PC-9 (cell line): Measurements from ENCODE around the gene CAMTA1. TPM values are rescaled to one million over a fixed set of nuclear protein-coding genes. Genes with fewer than 3 reads are reported as not detected.

Experiments
- BruUV-seq: library from RNA; stranded (reverse); fragments of 400-500 nt; replicated peaks from 2 replicates; lab custom pipeline; 2021; lab: Mats Ljungman, UMichigan
- CTCF ChIA-PET: fragments of 300-600 bp; sonication (Branson Sonifier 250); formaldehyde crosslinking; loops from one replicate; lab custom pipeline; 2022; ENCODE audit warnings: antibody characterized with exemption; lab: Charles Lee
- POLR2A ChIA-PET: fragments of 300-600 bp; sonication (Branson Sonifier 250); formaldehyde crosslinking; loops from one replicate; lab custom pipeline; 2022; ENCODE audit warnings: antibody characterized with exemption; ENCODE audit not compliant: unreplicated experiment; lab: Charles Lee
- DNase-seq, 2 experiments: peaks; one replicate each; pipeline versions ENCODE4 v3.0.0 to v3.0.0-alpha.2; 2015 to 2022; ENCODE audit warnings: mixed read lengths in 1 of 2
- H2AFZ ChIP-seq: fragments of 200-600 bp; sonication (generic); 2 replicates; pipeline ENCODE4 v1.8.1; 2017; ENCODE audit warnings: antibody characterized with exemption
- H3F3A ChIP-seq: fragments of 200-600 bp; sonication (generic); 2 replicates; pipeline ENCODE4 v1.8.1; 2017; ENCODE audit warnings: antibody characterized with exemption, mild to moderate bottlenecking, low read depth; ENCODE audit not compliant: insufficient read depth
- H3K27ac ChIP-seq: fragments of 200-600 bp; sonication (generic); 2 replicates; pipeline ENCODE4 v1.6.1; 2016; ENCODE audit warnings: mixed run types
- H3K27me3 ChIP-seq: fragments of 200-600 bp; sonication (generic); 2 replicates; pipeline ENCODE4 v1.6.1; 2016; ENCODE audit warnings: low read depth, mixed run types; ENCODE audit not compliant: insufficient read depth
- H3K36me3 ChIP-seq: fragments of 200-600 bp; sonication (generic); 2 replicates; pipeline ENCODE4 v1.6.1; 2016; ENCODE audit warnings: low read depth, mixed run types
- H3K4me1 ChIP-seq: fragments of 200-600 bp; sonication (generic); replicated peaks from 2 replicates; pipeline ENCODE4 v1.6.1; 2016; ENCODE audit warnings: mixed run types; ENCODE audit not compliant: insufficient read depth
- H3K4me2 ChIP-seq: fragments of 200-600 bp; sonication (generic); 2 replicates; pipeline ENCODE4 v1.6.1; 2017; ENCODE audit warnings: mixed run types
- H3K4me3 ChIP-seq: fragments of 200-600 bp; sonication (generic); 2 replicates; pipeline ENCODE4 v1.6.1; 2016; ENCODE audit warnings: mixed run types
- H3K79me2 ChIP-seq: fragments of 200-600 bp; sonication (generic); 2 replicates; pipeline ENCODE4 v1.6.1; 2017; ENCODE audit warnings: low read depth, mixed run types
- H3K9me2 ChIP-seq: fragments of 200-600 bp; sonication (generic); 2 replicates; pipeline ENCODE4 v1.8.1; 2017; ENCODE audit warnings: mild to moderate bottlenecking; ENCODE audit not compliant: insufficient read depth
- H3K9me3 ChIP-seq: fragments of 200-600 bp; sonication (generic); 2 replicates; pipeline ENCODE4 v1.8.1; 2016; ENCODE audit warnings: low read depth; ENCODE audit not compliant: insufficient read depth
- H4K20me1 ChIP-seq: fragments of 200-600 bp; sonication (generic); 2 replicates; pipeline ENCODE4 v1.8.1; 2017; ENCODE audit not compliant: insufficient read depth
- EZH2 ChIP-seq: fragments of 200-600 bp; sonication (generic); IDR thresholded peaks from 2 replicates; pipeline ENCODE4 v1.8.0; 2017; ENCODE audit warnings: antibody characterized with exemption, low read depth
- intact Hi-C: fragments of 100-400 bp; cut with micrococcal nuclease; formaldehyde crosslinking; loops from one replicate; pipeline ENCODE4 v1.10.0; 2022; ENCODE audit not compliant: unreplicated experiment
- total RNA-seq: library from RNA; stranded (reverse); gene quantifications from 2 replicates; pipeline ENCODE4 v1.2.3, GENCODE V29; 2021
- TF ChIP-seq, protein P1 (sequence below): fragments of 200-600 bp; sonication (generic); conservative IDR thresholded peaks from 2 replicates; pipeline ENCODE4 v1.6.1; 2017; ENCODE audit warnings: mixed run types, antibody characterized with exemption, mild to moderate bottlenecking, moderate library complexity

CAMTA1 gene
- total RNA-seq, 1 experiment from 2014 or later, result 72.3 TPM

DNA sequence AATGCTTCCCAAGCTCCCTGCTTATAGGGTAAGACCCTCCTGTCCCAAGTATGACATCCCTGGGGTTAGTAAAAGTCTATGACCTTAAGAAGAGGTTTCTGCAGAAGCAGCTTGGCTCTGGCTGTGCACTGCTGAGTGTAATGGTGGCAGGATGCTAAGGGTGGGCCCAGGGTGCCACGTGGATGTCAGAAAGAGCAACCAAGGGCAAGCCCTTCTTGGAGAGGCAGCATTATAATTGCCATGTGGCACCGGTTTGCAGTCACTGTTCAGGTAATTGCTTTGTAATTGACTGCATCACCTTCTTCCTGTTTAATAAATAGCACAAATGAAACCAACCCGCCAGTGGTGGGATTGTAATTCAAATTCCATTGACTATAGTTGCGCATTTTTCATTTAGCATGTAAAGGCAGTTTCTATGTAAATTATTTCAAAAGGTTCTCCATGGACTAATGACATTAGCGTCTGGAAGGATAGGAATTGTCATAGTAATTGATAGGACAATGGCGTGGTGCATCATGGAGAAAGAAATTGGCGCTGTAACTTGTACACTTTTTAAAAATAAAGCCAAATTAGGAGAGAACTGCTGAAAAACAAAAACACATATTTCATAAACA lies 495.2 kb downstream of the CAMTA1 start:
- ChIA-PET POLR2A (no interaction called here), CTCF (no interaction called here)
- Histone ChIP-seq H3K27ac (no peak overlapping the region), H3K9me2 (no peaks in the 10 kb centered on the region), H3K4me1 (no peaks in the 10 kb centered on the region), H3K9me3 (no peaks in the 10 kb centered on the region), H3K36me3 (no peaks in the 10 kb centered on the region), H3K4me2 (no peak overlapping the region), H3K27me3 (0 out of 2 replicates have a peak, but pooled peaks cover 8% of the 10 kb centered on the region), H4K20me1 (no peaks in the 10 kb centered on the region), H2AFZ (no peak overlapping the region), H3K79me2 (no peaks in the 10 kb centered on the region), H3F3A (no peaks in the 10 kb centered on the region), H3K4me3 (no peak overlapping the region)
- BruUV-seq, result no TSS peak
- no peak for TF ChIP-seq EZH2
- TF ChIP-seq, protein P1, sequence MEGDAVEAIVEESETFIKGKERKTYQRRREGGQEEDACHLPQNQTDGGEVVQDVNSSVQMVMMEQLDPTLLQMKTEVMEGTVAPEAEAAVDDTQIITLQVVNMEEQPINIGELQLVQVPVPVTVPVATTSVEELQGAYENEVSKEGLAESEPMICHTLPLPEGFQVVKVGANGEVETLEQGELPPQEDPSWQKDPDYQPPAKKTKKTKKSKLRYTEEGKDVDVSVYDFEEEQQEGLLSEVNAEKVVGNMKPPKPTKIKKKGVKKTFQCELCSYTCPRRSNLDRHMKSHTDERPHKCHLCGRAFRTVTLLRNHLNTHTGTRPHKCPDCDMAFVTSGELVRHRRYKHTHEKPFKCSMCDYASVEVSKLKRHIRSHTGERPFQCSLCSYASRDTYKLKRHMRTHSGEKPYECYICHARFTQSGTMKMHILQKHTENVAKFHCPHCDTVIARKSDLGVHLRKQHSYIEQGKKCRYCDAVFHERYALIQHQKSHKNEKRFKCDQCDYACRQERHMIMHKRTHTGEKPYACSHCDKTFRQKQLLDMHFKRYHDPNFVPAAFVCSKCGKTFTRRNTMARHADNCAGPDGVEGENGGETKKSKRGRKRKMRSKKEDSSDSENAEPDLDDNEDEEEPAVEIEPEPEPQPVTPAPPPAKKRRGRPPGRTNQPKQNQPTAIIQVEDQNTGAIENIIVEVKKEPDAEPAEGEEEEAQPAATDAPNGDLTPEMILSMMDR, result no peak
- no peak for DNase-seq
- intact Hi-C loops, result no loop called here

DNA sequence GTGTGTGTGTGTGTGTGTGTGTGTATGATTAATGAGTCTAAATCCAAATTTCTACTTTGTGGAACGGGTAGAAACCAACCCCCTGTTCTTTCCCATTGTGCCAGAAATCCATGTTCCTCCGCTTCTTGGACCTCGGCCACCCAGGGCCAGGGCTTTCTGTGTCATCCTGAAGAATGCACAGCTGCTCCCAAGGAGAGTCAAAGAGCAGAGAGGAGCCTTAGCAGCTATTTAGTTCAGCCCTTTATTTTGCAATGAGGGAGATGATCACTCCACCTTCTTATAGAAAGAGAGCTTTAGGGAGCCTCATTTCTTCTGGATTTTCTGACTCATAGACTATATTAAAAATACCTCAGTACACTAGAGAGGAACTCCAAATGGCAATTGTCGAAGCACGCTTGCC lies 496.6 kb downstream of the CAMTA1 start:
- H3K27ac ChIP-seq, result no peak overlapping the region
- no TSS peak for BruUV-seq
- H3K9me3 ChIP-seq, result no peaks in the 10 kb centered on the region
- H3K9me2 ChIP-seq, result no peaks in the 10 kb centered on the region
- ChIA-PET POLR2A (no interaction called here), CTCF (interaction anchor here (0.7 kb wide), 2 partner anchors 163 to 1370 kb away, joined by 3 to 7 read pairs; no protein-coding TSS in a partner anchor)
- H3K79me2 ChIP-seq, result no peaks in the 10 kb centered on the region
- no peaks in the 10 kb centered on the region for H4K20me1 ChIP-seq
- no peaks in the 10 kb centered on the region for H3F3A ChIP-seq
- no peak overlapping the region for H3K4me3 ChIP-seq
- peaks cover 12% of the 10 kb centered on the region; the same call in 1 of the 2 replicates for H3K27me3 ChIP-seq
- no peak overlapping the region for H3K4me2 ChIP-seq
- H2AFZ ChIP-seq, result no peak overlapping the region
- TF ChIP-seq, protein P1, result no peak
- TF ChIP-seq EZH2, result no peak
- no peak for DNase-seq
- H3K4me1 ChIP-seq, result no peaks in the 10 kb centered on the region
- no peaks in the 10 kb centered on the region for H3K36me3 ChIP-seq
- intact Hi-C loops, result no loop called here

DNA sequence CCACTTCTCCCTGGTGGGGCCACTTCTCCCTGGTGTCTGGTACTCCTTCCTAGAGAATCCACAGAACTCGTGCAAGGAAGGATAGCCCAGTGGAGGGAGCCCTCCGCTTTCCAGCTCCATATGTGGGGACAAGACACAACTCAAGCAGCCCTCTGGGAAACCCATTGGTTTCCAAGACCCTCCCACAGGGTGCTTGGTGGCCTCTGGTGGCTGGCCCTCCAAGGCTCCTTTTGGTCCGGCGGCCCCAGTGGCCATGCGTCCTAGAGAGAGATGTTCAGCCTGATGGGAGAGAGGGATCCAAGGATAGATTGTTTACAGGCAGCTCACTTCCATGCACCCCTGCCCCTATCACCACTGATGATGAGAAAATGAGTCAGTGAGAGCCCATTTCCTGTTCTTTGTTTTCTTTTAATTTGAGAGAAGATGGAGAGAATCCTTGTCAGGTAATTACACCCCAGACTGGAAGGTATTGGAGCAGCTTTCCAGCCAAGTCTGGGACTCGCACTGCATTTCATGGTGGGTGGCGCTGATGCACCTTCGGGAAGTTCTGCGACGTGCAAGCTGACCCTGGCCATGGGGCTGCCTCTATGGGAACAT lies 499.7 kb downstream of the CAMTA1 start:
- Histone ChIP-seq H3K27me3 (peaks cover 4% of the 10 kb centered on the region; the same call in 1 of the 2 replicates), H4K20me1 (no peaks in the 10 kb centered on the region), H3K4me1 (no peaks in the 10 kb centered on the region), H3K4me3 (no peak overlapping the region), H3K4me2 (no peak overlapping the region), H3K9me2 (no peaks in the 10 kb centered on the region), H3K36me3 (no peaks in the 10 kb centered on the region), H3K9me3 (no peaks in the 10 kb centered on the region), H3F3A (no peaks in the 10 kb centered on the region), H3K27ac (no peak overlapping the region), H3K79me2 (no peaks in the 10 kb centered on the region), H2AFZ (no peak overlapping the region)
- ChIA-PET CTCF (no interaction called here), POLR2A (no interaction called here)
- BruUV-seq, result no TSS peak
- intact Hi-C loops, result no loop called here
- DNase-seq, result no peak
- TF ChIP-seq EZH2, result no peak
- TF ChIP-seq, protein P1, result no peak
